B cell (primary cell): Measurements from ENCODE around the gene MEX3B. TPM values are rescaled to one million over a fixed set of nuclear protein-coding genes. Genes with fewer than 3 reads are reported as not detected.

Source experiments
- ATAC-seq: fragments of 200-7000 bp; cut with Tn5 transposase; one replicate; pipeline ENCODE4 v1.10.0; 2021; ENCODE audit warnings: low read depth, mild to moderate bottlenecking, moderate number of reproducible peaks, moderate library complexity
- CTCF ChIA-PET: fragments of 350-600 bp; sonication (Branson Sonifier 250); formaldehyde crosslinking; loops from one replicate; lab custom pipeline; 2021; ENCODE audit warnings: antibody characterized with exemption, inconsistent platforms; lab: Charles Lee
- POLR2A ChIA-PET: fragments of 350-600 bp; sonication (Branson Sonifier 250); formaldehyde crosslinking; loops from one replicate; lab custom pipeline; 2021; ENCODE audit warnings: antibody characterized with exemption; lab: Charles Lee
- DNase-seq: peaks from one replicate; pipeline ENCODE4 v3.0.0; 2013
- H2AFZ ChIP-seq: 2 replicates; pipeline ENCODE4 v1.6.1; 2012; ENCODE audit warnings: mild to moderate bottlenecking, low read depth, low read length; ENCODE audit not compliant: insufficient read depth, poor library complexity, severe bottlenecking
- H3K27ac ChIP-seq, 2 donors: 1 replicate in 1 of 2; 2 replicates in 1 of 2; pipeline ENCODE4 v1.5.1; 2012 to 2013; ENCODE audit warnings: low read length in 2 of 2, mild to moderate bottlenecking in 2 of 2, moderate library complexity in 1 of 2
- H3K27me3 ChIP-seq, 4 experiments: fragments of 200-600 bp in 1 of 4; sonication (generic) in 1 of 4; replicated peaks in 1 of 4; 1 replicate in 2 of 4; 2 replicates in 2 of 4; pipeline versions ENCODE4 v1.6.1 to v1.7.0; 2013 to 2016; ENCODE audit warnings: low read length in 3 of 4, mild to moderate bottlenecking in 2 of 4, mixed read lengths in 1 of 4, moderate library complexity in 1 of 4; ENCODE audit not compliant: insufficient read depth in 4 of 4, control insufficient read depth in 3 of 4; ENCODE audit errors: control extremely low read depth in 1 of 4
- H3K36me3 ChIP-seq, 2 experiments: replicated peaks in 1 of 2; 1 replicate in 1 of 2; 2 replicates in 1 of 2; pipeline versions ENCODE4 v1.6.1 to v1.7.1; 2013; ENCODE audit warnings: low read length in 1 of 2; ENCODE audit not compliant: insufficient read depth in 2 of 2, control insufficient read depth in 1 of 2; ENCODE audit errors: control extremely low read depth in 1 of 2, extremely low read depth in 1 of 2
- H3K4me1 ChIP-seq, 2 donors: fragments of 200-600 bp in 1 of 2; sonication (generic) in 1 of 2; 1 replicate in 1 of 2; 2 replicates in 1 of 2; pipeline versions ENCODE4 v1.5.1 to v1.6.1; 2013 to 2017; ENCODE audit warnings: low read length in 2 of 2; ENCODE audit not compliant: control insufficient read depth in 2 of 2, insufficient read depth in 2 of 2
- H3K4me2 ChIP-seq: replicated peaks from 2 replicates; pipeline ENCODE3; 2012; ENCODE audit warnings: mild to moderate bottlenecking, low read depth, low read length; ENCODE audit not compliant: poor library complexity, severe bottlenecking
- H3K4me3 ChIP-seq, 5 experiments: fragments of 200-600 bp in 1 of 5; sonication (generic) in 1 of 5; 1 replicate in 3 of 5; 2 replicates in 2 of 5; pipeline versions ENCODE4 v1.5.1 to v1.7.0; 2011 to 2016; ENCODE audit warnings: low read length in 4 of 5, mild to moderate bottlenecking in 4 of 5, low read depth in 2 of 5, control low read depth in 1 of 5, moderate library complexity in 1 of 5; ENCODE audit not compliant: insufficient read depth in 1 of 5; ENCODE audit errors: control extremely low read depth in 1 of 5, extremely low read depth in 1 of 5
- H3K79me2 ChIP-seq: fragments of 200-600 bp; sonication (generic); one replicate; pipeline ENCODE4 v1.6.0; 2016; ENCODE audit warnings: low read length; ENCODE audit not compliant: control insufficient read depth, insufficient read depth
- H3K9ac ChIP-seq: fragments of 200-600 bp; sonication (generic); 2 replicates; pipeline ENCODE4 v1.6.1; 2017; ENCODE audit warnings: mild to moderate bottlenecking, low read length, moderate library complexity
- H3K9me3 ChIP-seq, 3 donors: one replicate each; pipeline versions ENCODE4 v1.6.1 to v1.7.1; 2013; ENCODE audit warnings: low read length in 2 of 3; ENCODE audit not compliant: control insufficient read depth in 2 of 3, insufficient read depth in 1 of 3; ENCODE audit errors: control extremely low read depth in 1 of 3
- H4K20me1 ChIP-seq: 2 replicates; pipeline ENCODE4 v1.6.0; 2012; ENCODE audit warnings: mild to moderate bottlenecking, low read length; ENCODE audit not compliant: insufficient read depth, control insufficient read depth, poor library complexity, severe bottlenecking
- H3K27ac Mint-ChIP-seq: one replicate; pipeline ENCODE4 v1.8.0; 2021; ENCODE audit warnings: mixed read lengths
- H3K27me3 Mint-ChIP-seq: one replicate; pipeline ENCODE4 v1.8.0; 2021; ENCODE audit warnings: mixed read lengths
- H3K4me1 Mint-ChIP-seq: one replicate; pipeline ENCODE4 v1.8.0; 2021; ENCODE audit warnings: mixed read lengths
- H3K4me3 Mint-ChIP-seq: one replicate; pipeline ENCODE4 v1.8.0; 2021; ENCODE audit warnings: mixed read lengths
- H3K9me3 Mint-ChIP-seq: one replicate; pipeline ENCODE4 v1.8.0; 2022; ENCODE audit warnings: mixed read lengths; ENCODE audit not compliant: insufficient read depth
- EZH2 ChIP-seq: IDR thresholded peaks from 2 replicates; pipeline ENCODE4 v1.6.1; 2012; ENCODE audit warnings: borderline replicate concordance, low read depth, mild to moderate bottlenecking, moderate library complexity, low read length; ENCODE audit not compliant: insufficient read depth, poor library complexity, severe bottlenecking
- WGBS: methylation state at CpG from one replicate; pipeline ENCODE4 v1.1.5; 2013; ENCODE audit warnings: missing lambda C conversion rate; ENCODE audit not compliant: insufficient coverage; 5-methylcytosine and 5-hydroxymethylcytosine counted together
- intact Hi-C: fragments of 100-400 bp; cut with micrococcal nuclease; formaldehyde crosslinking; loops from one replicate; pipeline ENCODE4 v1.10.0; 2022
- polyA plus RNA-seq: library from polyadenylated mRNA; depleted of rRNA; stranded (reverse); fragments of >200 nt; gene quantifications from 2 replicates; pipeline ENCODE4 v1.2.3, GENCODE V29; 2012
- total RNA-seq, 2 donors: library from RNA; stranded (reverse); fragments of 120-200 nt in 1 of 2; gene quantifications; 1 replicate in 1 of 2; 2 replicates in 1 of 2; pipeline versions ENCODE4 v1.2.3 to v1.2.4, GENCODE V29; 2013 to 2022
- TF ChIP-seq, protein P1 (sequence below): fragments of 200-600 bp; IDR thresholded peaks from one replicate; pipeline ENCODE4 v1.8.0; 2022; ENCODE audit warnings: antibody characterized with exemption, mild to moderate bottlenecking

MEX3B gene
- total and polyA plus RNA-seq, 2 donors (not counting 1 experiment from before 2014, with no cell fraction given): 0.40 to 0.59 TPM

DNA sequence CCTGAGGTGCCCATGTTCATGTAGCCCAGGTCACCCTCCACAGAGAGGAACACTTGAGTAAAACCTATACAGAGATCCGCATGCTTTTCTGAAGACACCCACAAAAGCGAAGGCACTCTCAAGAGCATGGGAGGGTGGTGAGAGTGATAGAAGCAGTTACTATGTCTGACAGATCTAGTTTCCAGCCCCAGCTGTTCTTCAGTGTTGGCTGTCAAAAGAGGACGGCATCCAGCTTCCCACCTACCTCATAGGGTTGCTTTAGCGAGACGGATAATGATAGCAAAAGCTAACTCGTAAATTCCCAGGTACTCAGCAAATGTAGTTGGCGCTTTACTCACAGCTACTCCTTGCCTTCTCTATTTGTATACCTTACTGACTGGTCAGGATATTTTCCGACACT, 3.0 kb upstream of the MEX3B start:
- no peaks in the 10 kb centered on the region for H3K79me2 ChIP-seq
- H3K27ac ChIP-seq: no peak overlapping the region
- DNase-seq (no peak), ATAC-seq (no peak)
- H3K9me3 ChIP-seq: peaks cover 0 to 5% (median 0%) of the 10 kb centered on the region in 3 donors
- H3K27ac Mint-ChIP-seq: no peak overlapping the region
- H3K4me3 ChIP-seq: no peak overlapping the region
- peaks cover 20% of the 10 kb centered on the region for H3K4me1 Mint-ChIP-seq
- peaks cover 19 to 28% of the 10 kb centered on the region in 2 donors for H3K4me1 ChIP-seq
- TF ChIP-seq EZH2: no peak
- TF ChIP-seq, protein P1, sequence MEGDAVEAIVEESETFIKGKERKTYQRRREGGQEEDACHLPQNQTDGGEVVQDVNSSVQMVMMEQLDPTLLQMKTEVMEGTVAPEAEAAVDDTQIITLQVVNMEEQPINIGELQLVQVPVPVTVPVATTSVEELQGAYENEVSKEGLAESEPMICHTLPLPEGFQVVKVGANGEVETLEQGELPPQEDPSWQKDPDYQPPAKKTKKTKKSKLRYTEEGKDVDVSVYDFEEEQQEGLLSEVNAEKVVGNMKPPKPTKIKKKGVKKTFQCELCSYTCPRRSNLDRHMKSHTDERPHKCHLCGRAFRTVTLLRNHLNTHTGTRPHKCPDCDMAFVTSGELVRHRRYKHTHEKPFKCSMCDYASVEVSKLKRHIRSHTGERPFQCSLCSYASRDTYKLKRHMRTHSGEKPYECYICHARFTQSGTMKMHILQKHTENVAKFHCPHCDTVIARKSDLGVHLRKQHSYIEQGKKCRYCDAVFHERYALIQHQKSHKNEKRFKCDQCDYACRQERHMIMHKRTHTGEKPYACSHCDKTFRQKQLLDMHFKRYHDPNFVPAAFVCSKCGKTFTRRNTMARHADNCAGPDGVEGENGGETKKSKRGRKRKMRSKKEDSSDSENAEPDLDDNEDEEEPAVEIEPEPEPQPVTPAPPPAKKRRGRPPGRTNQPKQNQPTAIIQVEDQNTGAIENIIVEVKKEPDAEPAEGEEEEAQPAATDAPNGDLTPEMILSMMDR: no peak
- peaks cover 41% of the 10 kb centered on the region for H3K27me3 Mint-ChIP-seq
- no peaks in the 10 kb centered on the region for H3K9me3 Mint-ChIP-seq
- H3K36me3 ChIP-seq: no peaks in the 10 kb centered on the region
- no peak overlapping the region for H3K4me2 ChIP-seq
- H3K4me3 Mint-ChIP-seq: peak overlapping the region; percentile 84
- 98% methylated on average over 6 of the region's 8 CpGs for WGBS
- H3K9ac ChIP-seq: no peak overlapping the region
- H2AFZ ChIP-seq: no peak overlapping the region
- H3K27me3 ChIP-seq: peaks cover 0 to 29% (median 15%) of the 10 kb centered on the region in 4 experiments
- POLR2A ChIA-PET: interaction anchor here (0.6 to 0.7 kb wide), 2 partner anchors 24 to 54 kb away, joined by 3 to 4 read pairs; no protein-coding TSS in a partner anchor
- H4K20me1 ChIP-seq: no peaks in the 10 kb centered on the region
- CTCF ChIA-PET: no interaction called here
- intact Hi-C loops: loop anchor here (5.0 kb wide), 1 partner anchor 938 kb away; the partner anchor contains the start of gene RAMAC
